ENCODE measurements around the gene DGCR8.

DGCR8 gene

GRCh38 chr22:20052309-20053259 lies 27.5 kb upstream of the DGCR8 start:
- in situ Hi-C loops (cut with MboI; ENCODE audit: low sequenced_read_pairs): no loop called here

- in situ Hi-C loops (cut with MboI; ENCODE audit: low sequenced_read_pairs): no loop called here
Observed at GRCh38 chr22:20053407-20054033, 26.5 kb upstream of the DGCR8 start.

GRCh38 chr22:20054034-20054427 lies 26.0 kb upstream of the DGCR8 start:
- in situ Hi-C loops (cut with MboI; ENCODE audit: low sequenced_read_pairs): no loop called here

GRCh38 chr22:20054485-20054884 lies 25.6 kb upstream of the DGCR8 start:
- in situ Hi-C loops (cut with MboI; ENCODE audit: low sequenced_read_pairs): no loop called here

GRCh38 chr22:20055144-20055543 lies 24.9 kb upstream of the DGCR8 start:
- in situ Hi-C loops (cut with MboI; ENCODE audit: low sequenced_read_pairs): no loop called here

GRCh38 chr22:20055654-20056053 lies 24.4 kb upstream of the DGCR8 start:
- in situ Hi-C loops (cut with MboI; ENCODE audit: low sequenced_read_pairs): no loop called here

GRCh38 chr22:20056161-20056560 lies 23.9 kb upstream of the DGCR8 start:
- in situ Hi-C loops (cut with MboI; ENCODE audit: low sequenced_read_pairs): no loop called here

GRCh38 chr22:20056696-20057386 lies 23.2 kb upstream of the DGCR8 start:
- in situ Hi-C loops (cut with MboI; ENCODE audit: low sequenced_read_pairs): no loop called here

GRCh38 chr22:20057596-20058268 lies 22.3 kb upstream of the DGCR8 start:
- in situ Hi-C loops (cut with MboI; ENCODE audit: low sequenced_read_pairs): no loop called here

GRCh38 chr22:20058989-20059770 lies 20.9 kb upstream of the DGCR8 start:
- in situ Hi-C loops (cut with MboI; ENCODE audit: low sequenced_read_pairs): no loop called here

GRCh38 chr22:20060700-20061480 lies 19.2 kb upstream of the DGCR8 start:
- in situ Hi-C loops (cut with MboI; ENCODE audit: low sequenced_read_pairs): no loop called here

- in situ Hi-C loops (cut with MboI; ENCODE audit: low sequenced_read_pairs): no loop called here
Observed at GRCh38 chr22:20061481-20061861, 18.6 kb upstream of the DGCR8 start.

GRCh38 chr22:20062043-20062765 lies 17.8 kb upstream of the DGCR8 start:
- in situ Hi-C loops (cut with MboI; ENCODE audit: low sequenced_read_pairs): no loop called here

- in situ Hi-C loops (cut with MboI; ENCODE audit: low sequenced_read_pairs): no loop called here
Observed at GRCh38 chr22:20062766-20063083, 17.3 kb upstream of the DGCR8 start.

- in situ Hi-C loops (cut with MboI; ENCODE audit: low sequenced_read_pairs): no loop called here
Observed at GRCh38 chr22:20063271-20064139, 16.5 kb upstream of the DGCR8 start.

- in situ Hi-C loops (cut with MboI; ENCODE audit: low sequenced_read_pairs): no loop called here
Observed at GRCh38 chr22:20064140-20064480, 15.9 kb upstream of the DGCR8 start.

GRCh38 chr22:20064545-20065262 lies 15.3 kb upstream of the DGCR8 start:
- in situ Hi-C loops (cut with MboI; ENCODE audit: low sequenced_read_pairs): no loop called here
